ENCODE results near the gene BTF3L4.

DNA sequence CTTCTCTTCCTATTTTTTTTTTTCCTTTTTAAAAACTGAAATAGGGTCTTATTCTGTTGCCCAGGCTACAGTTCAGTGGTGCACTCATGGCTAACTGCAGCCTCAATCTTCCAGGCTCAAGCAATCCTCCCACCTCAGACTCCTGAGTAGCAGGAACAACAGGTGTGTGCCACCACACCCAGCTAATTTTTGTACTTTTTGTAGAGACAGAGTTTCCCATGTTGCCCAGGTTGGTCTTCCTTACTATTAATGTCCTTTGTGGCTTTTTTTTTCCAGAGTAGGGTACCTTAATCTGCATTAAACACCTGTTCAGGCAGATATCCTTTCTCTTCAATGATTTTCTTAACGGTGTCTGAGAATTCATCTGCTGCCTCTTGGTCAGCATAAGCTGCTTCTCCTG is 18.2 kb upstream of the BTF3L4 start:
- TF ChIP-seq, protein P1, sequence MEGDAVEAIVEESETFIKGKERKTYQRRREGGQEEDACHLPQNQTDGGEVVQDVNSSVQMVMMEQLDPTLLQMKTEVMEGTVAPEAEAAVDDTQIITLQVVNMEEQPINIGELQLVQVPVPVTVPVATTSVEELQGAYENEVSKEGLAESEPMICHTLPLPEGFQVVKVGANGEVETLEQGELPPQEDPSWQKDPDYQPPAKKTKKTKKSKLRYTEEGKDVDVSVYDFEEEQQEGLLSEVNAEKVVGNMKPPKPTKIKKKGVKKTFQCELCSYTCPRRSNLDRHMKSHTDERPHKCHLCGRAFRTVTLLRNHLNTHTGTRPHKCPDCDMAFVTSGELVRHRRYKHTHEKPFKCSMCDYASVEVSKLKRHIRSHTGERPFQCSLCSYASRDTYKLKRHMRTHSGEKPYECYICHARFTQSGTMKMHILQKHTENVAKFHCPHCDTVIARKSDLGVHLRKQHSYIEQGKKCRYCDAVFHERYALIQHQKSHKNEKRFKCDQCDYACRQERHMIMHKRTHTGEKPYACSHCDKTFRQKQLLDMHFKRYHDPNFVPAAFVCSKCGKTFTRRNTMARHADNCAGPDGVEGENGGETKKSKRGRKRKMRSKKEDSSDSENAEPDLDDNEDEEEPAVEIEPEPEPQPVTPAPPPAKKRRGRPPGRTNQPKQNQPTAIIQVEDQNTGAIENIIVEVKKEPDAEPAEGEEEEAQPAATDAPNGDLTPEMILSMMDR (conservative IDR thresholded peaks at IDR 0.05): no peak
- TF ChIP-seq EZH2 (IDR thresholded peaks at IDR 0.05; ENCODE audit: low read depth): no peak

Data from PC-9 (cell line).